Renal cortex interstitium (tissue), 11 donors: ENCODE results near the gene MTUS2. TPM values are rescaled to one million over a fixed set of nuclear protein-coding genes. Genes with fewer than 3 reads are reported as not detected.
"Not testable (repeated sequence)": the region's sequence is repeated elsewhere in the genome, so short reads cannot be mapped to it uniquely, and the experiment has no call there.

Experiments used
- DNase-seq, 11 donors: peaks; one replicate each; pipeline ENCODE4 v3.0.0-alpha.2; 2013; ENCODE audit warnings: low read depth in 9 of 11, low spot score in 4 of 11; ENCODE audit errors: extremely low read depth in 1 of 11
- polyA plus RNA-seq, 3 donors: library from polyadenylated mRNA; unstranded; fragments of 120-200 nt; gene quantifications; one replicate each; pipeline ENCODE4 v1.2.1, GENCODE V29; 2013; ENCODE audit not compliant: insufficient read length in 3 of 3

Gene MTUS2
- polyA plus RNA-seq, 3 donors, result 0.48 to 0.99 (median 0.67) TPM

DNA sequence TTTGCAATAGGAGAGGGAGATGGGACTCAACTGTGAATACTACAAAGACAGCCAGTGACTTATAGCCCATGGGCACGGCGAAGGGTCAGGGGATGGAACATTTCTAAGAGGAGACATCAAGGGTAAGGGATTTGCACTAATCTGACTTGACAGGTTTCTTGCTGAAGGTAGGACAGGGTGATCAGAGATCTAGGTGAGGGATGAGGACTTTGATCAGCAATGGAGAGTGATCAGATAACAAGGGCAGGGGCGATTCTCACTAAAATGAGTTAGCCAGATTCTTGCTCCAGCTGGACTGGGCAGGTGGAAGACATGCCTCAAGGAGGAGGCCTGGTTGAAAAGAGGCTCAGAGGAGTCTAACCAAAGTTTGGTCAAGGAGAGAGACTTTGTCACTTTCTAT is 566.1 kb downstream of the MTUS2 start:
- no peak for DNase-seq

- not testable (repeated sequence) for DNase-seq
These were observed 570.5 kb downstream of the MTUS2 start for GRCh38 chr13:29390598-29390997.

- no peak for DNase-seq
These were observed 576.3 kb downstream of the MTUS2 start for GRCh38 chr13:29396446-29396845.

DNA sequence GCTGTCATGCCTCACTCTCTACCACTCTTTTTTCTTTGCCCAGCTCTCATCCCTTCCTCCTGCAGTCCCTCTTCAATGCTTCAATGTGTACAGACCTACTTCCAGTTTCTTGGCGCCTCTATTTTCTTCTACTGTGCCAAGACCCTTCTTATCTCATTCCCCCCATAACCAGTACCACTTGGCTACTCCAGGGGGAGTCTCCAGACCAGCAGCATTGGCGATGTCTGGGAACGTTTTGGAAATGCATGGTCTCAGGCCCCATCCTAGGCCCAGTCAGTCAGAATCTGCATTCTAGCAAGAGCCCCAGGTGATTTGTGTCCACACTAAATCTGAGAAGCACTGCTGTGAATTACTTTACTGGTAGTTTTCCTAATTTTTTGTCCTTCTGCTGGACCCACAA is 577.1 kb downstream of the MTUS2 start:
- DNase-seq, result no peak

- DNase-seq, result peak in 1 of 11 donors; percentile 1
These were observed 582.1 kb downstream of the MTUS2 start for GRCh38 chr13:29402166-29402636.

- DNase-seq, result no peak
These were observed 585.3 kb downstream of the MTUS2 start for GRCh38 chr13:29405401-29405800.

DNA sequence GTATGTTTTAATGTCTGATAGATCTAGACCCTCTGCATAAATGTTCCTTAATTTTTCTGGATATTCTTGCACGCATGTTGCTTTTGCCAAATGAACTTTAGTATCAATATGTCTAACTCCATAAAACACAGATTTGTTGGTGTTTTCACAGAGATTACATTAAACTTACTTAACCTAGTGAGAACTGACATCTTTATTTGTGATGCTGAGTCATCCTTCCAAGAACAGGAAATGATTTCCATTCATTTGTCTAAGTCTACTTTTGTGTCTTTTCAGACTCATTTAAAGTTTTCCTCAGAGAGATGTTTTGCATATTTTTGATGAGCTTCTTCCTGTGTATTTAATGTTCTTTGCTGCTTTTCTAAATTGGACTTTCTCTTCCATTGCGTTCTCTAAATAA is 591.3 kb downstream of the MTUS2 start:
- DNase-seq, result no peak

DNA sequence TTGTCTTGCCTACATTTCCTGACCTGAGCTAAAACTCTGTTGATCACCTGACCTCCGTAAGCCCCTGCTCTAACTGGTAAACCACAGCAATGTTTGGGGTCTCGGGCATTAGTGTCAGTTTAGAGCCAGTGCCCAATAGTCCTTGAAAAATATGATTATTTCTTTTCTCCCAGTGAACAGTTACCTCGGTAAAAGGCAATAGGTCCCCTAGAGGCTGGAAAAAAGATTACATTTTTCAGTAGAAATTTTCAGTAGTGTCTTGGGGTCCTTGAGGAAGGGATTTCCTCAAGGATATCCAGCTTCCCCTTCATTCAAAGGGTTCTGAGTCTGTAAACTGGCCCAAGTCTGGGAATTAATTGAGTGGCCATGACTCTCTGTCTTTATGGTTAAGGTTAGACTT is 597.9 kb downstream of the MTUS2 start:
- no peak for DNase-seq

DNA sequence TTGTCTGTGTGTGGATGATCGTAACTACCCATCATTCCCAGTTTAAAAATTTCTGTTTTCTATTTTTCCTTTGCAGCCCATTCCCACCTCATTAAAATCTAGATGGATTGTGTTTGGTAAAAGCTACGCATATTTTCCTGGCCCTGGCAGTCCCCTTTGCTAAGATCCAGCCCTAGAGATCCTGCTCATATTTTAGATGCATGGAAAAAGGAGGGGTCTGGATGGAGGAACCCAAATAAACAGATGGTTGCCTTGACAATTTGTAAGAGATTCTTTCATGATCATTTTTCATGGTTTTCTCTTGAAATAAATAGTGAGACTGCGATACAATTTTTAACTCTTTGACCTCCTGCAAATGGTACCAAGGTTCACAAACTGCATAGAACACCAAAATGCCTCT is 601.0 kb downstream of the MTUS2 start:
- DNase-seq, result no peak

DNA sequence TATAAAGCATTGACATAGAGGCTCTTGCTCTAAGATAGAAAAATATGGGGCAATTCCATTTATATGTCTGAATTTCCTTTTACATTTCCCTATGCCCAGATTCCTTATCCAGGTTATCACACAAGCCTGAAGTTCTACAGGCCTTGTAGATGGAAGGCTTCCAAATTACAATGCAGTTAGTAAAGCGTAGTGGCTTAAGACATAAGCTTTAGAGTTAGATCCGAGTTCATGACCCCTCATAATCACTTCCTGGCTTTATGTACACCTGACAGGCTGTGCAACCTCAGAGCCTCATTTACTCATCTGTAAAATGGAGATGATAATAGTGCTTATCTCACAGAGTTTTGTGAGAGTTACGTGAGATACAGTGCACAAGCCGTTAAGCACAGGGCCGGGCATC is 601.9 kb downstream of the MTUS2 start:
- no peak for DNase-seq

DNA sequence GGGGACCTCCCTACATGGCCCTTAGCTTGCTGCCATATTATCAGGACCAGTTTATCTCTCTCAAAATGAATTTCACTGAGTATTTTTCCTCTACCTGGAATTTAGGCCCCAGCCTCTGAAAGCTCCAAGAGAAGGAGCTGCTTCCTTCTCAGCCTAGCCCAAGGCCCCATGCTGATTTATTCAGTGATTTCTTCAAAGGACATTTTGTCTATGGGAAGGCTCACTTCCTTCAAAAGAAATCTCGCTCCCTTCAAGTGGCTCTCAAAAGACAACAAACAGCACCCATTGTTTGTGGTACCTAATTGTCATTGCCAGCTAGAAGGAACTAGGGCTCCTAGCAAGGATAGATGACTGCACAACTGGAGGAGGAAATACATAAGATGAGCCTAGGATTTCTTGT is 602.9 kb downstream of the MTUS2 start:
- no peak for DNase-seq

GRCh38 chr13:29427937-29428309 is 607.8 kb downstream of the MTUS2 start:
- no peak for DNase-seq

- no peak for DNase-seq
These were observed 608.4 kb downstream of the MTUS2 start for GRCh38 chr13:29428310-29429181.

GRCh38 chr13:29429286-29429900 is 609.3 kb downstream of the MTUS2 start:
- DNase-seq, result no peak

GRCh38 chr13:29434217-29434945 is 614.2 kb downstream of the MTUS2 start:
- DNase-seq, result no peak

- peak in 1 of 11 donors; percentile 55 for DNase-seq
These were observed 615.2 kb downstream of the MTUS2 start for GRCh38 chr13:29435125-29435911.

- no peak for DNase-seq
These were observed 616.2 kb downstream of the MTUS2 start for GRCh38 chr13:29436291-29436690.

- no peak for DNase-seq
These were observed 616.7 kb downstream of the MTUS2 start for GRCh38 chr13:29436721-29437280.

GRCh38 chr13:29438769-29439168 is 618.6 kb downstream of the MTUS2 start:
- DNase-seq, result no peak
